ENCODE results near the gene MACROD2. TPM values are rescaled to one million over a fixed set of nuclear protein-coding genes. Genes with fewer than 3 reads are reported as not detected.

The MACROD2 gene
- polyA plus RNA-seq, 1 donor = 2.7 TPM

DNA sequence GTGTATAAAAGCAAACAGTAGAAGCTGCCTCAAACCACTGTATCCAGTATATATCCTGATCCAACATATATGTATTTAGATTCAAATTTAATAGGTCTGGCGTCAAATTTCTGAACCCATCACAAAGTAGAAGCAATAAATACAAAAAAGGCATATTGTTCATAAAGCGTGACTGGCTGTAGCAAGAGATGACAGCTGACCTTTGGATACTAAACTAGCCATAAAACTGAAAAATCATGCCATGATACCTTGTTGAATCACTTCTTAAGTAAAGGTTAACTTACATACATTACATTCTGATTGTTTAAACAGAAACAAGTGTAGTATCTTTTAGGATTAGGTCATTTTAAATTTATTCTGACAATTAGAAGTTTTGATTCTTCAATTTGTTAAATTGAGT lies 714.1 kb downstream of the MACROD2 start:
- DNase-seq (ENCODE audit: low read depth) = no peak

DNA sequence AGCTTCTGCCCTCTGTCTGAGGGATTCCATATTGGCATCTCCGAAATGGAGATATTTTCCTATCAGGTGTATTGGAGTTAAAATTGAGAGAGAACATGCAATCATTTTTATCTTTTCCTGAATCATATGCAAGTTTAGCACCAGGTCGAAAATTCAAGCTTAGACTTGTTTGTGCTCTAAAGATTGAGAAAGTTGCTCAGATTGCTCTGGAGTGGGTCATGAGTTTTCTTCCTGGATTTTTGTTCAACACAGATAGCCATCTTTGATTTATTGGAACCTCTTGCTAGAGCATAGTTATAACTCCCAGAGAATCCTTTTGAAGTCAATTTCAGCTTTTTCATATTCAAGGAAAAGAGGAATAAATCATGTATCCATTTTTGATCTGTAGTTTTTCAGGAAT lies 715.6 kb downstream of the MACROD2 start:
- DNase-seq (ENCODE audit: low read depth) = no peak

DNA sequence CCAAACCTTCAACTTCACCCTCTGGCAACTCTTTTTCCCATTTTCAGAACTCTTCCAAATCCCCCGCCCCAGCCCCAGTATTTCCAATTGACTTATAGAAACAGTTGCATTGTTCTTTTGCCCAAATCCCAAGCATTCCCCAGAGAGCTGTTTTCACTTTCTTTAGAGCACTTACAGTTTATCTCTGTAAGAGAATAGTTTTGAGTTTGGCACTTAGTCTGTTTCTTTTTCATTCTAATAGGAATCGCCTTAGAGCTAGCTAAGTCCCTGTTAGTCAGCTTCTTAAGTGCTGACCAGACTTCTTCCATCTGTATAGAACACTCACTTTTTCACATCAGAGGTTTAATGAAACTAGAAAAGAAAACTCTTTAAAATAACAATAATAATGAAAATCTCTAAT lies 716.3 kb downstream of the MACROD2 start:
- DNase-seq (ENCODE audit: low read depth) = no peak

DNA sequence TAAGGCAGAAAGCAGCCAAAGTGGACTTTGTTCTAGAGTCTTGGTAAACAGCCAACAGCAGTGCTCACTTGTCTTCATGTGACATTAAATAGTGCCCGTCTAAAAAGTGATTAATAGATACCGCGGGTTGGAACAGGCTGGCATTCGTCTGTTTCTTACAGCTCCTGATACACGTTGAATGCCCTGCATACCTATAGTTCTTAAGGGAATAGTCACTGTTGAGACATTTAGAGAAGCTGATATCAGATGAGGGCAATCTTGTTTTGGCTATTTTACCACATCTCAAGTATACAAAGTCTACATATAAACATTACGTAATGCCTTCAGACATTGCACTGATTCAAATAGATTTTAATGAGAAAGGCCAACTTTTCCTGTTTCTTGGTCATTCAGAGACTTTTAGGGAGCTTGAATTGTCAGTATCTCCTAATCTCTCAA lies 717.0 kb downstream of the MACROD2 start:
- no peak for DNase-seq (ENCODE audit: low read depth)

DNA sequence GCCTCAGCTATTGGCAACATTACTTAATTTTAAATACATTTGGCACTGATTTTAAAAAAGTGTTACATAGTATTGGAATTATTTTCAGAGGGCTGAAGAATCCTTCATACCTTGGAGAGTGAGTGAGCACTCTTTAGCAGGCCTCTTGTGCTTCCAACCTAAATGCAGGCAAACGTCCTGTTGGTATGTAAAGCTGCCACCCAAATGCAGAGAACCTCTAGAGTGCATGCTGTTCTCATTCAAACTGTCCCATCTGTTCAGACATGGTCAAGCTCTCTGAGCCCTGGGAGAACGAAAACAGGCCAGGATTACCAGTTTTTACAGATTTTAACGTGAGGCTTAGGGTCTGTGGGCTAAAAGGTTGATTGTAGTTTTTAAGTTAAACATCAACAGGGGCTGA lies 720.1 kb downstream of the MACROD2 start:
- DNase-seq (ENCODE audit: low read depth) = no peak

DNA sequence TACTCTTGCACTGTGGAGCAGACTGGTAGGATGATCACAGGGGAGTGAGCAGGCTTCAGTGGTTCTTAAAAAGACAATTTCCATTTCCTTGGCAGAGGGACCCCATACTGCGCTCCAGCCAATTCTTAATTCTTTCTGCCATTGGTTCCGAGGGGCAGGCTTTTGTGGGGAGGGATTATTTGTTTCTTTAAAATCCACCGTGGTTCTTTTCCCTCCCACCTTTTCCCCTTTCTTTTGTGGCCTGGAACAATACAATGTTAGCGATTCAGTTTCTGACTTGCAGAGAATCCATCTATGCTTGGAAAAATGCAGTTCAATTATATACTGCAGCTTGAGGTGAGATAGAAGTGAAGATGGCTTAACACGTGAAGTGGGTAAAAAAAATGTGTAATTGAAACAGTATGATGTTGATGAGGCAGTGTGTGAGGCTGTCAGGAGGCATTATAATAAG lies 721.1 kb downstream of the MACROD2 start:
- no peak for DNase-seq (ENCODE audit: low read depth)

DNA sequence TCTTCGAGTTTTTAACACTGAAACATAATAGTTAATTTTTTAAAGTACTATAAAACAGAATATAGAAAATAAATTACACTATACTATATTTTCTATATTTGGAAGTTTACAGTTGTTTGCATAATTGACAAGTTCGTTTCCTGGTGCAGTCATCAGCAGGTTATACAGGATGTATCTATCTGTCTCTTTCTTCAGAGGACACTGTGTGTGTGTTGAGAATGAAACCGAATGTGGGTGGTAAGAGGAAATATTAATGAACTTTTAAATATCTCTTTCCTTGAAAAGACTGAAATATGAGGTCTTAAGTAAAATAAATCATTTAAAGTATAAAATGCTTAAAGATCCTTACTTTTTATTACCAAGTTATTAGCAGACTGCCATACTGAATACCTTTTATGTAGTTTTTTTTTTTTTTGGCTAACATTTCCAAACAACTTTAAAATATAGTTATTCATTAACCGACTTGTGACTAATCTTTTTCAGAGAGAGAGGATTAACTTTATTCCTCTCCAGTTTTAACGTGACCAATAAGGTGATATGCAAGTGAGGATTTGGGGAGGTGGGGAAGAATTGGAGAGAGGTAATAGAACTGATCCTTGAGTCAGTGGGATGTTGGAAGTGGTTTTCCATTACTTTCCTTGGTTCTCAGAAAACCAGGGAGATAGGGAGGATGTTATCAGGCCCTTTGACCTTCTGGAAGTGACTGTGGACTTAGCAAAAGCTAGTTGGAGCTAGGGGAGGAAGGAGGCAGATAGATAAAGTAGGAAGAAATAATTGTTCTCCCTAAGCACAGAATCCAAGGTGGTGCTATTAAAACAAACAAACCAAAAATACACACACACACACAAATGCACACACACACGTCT lies 722.1 kb downstream of the MACROD2 start:
- DNase-seq (ENCODE audit: low read depth) = no peak

DNA sequence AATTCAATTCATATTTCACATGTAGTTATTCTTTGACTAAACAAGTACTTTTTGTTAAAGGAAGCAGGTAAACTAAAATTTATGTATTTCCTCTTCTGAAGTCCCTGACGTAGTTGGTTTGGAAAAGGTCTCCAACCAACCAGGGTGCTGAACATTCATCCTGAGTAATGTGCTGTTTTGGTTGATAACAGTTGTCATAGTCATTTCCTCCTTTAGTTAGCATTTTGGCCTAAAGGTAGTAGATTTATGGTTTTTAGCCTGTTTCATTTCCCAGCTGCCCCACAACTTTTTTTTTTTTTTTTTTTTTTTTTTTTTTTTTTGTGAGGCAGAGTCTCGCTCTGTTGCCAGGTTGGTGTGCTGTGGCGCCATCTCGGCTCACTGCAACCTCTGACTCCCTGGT lies 724.9 kb downstream of the MACROD2 start:
- DNase-seq (ENCODE audit: low read depth) = no peak

DNA sequence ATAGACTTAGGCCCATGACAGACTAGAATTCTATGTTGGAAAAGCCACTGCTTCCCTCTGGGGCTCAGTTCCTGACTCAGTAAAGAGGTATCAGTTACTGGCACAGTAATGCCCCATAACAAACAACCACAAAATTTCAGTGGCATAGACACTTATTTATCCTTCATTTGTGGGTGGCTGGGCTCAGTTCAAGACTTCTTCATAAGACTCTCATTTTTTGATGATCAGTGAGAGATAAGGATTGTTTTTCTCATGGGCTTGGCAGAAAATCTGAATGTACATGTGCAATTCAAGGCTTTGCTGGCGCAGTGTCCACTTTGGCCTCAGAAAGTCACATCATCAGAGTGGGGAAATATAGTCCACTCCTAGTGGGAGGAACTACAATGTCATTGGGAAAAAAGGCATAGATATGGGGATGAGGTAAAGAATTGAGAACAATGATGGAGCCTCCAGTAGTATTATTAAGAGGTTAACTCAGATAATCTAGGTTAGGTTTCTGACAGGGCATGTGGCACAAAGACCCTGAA lies 726.7 kb downstream of the MACROD2 start:
- DNase-seq (ENCODE audit: low read depth) = no peak

DNA sequence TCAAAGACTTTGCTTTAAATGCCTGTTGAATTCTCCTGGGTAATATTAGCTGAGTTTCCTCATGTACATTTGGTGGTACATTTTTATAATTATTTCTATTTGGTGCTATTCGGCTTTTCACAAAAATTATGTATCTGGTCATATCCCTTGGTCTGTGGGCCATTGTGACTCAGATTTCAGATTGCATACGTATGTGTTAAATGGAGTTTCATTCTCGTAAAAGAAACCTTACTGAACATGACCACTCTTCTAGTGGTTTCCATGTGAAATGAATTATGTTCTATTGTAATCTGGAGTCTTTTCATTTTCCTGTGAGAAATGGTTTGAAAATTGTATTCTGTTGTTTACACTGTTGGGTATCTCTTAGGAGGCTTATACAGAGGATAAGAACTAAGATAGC lies 728.3 kb downstream of the MACROD2 start:
- DNase-seq (ENCODE audit: low read depth) = no peak

DNA sequence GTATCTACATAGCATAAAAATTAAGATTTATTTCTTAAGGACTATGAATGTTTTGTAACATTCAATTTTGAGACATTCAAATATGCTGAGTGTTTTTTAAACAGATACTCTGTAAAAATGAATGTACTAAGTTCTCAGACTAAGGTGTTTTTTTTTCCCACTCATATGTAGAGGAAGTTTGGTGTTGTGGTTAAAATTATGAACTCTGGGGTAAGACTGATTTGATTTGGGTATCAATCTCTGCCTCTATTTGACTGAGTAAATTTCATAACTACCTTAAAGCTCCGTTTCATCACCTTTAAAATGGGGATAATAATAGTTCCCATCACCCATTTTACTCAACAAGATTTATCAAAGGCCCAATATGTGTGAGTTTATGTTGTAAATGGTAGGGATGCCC lies 728.7 kb downstream of the MACROD2 start:
- no peak for DNase-seq (ENCODE audit: low read depth)

DNA sequence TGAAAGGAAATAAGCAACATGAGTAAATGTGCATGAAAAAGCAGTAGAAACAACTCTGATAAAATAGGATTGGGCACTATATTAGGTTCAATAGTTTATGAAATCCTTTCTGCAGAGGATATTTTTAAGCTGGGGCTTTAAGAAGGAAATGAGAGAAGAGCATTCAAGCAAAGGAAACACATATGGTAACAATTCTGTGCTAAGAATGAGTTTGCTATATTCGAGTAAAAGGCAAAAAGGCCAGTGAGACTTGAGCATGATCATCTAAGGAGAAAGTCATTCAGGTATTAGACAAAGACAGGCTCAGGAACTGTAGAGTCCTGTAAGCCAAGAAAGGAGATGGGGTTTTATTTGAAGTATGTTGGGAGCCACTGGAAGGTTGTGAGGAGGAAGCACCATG lies 729.2 kb downstream of the MACROD2 start:
- peak; percentile 38 for DNase-seq (ENCODE audit: low read depth)

DNA sequence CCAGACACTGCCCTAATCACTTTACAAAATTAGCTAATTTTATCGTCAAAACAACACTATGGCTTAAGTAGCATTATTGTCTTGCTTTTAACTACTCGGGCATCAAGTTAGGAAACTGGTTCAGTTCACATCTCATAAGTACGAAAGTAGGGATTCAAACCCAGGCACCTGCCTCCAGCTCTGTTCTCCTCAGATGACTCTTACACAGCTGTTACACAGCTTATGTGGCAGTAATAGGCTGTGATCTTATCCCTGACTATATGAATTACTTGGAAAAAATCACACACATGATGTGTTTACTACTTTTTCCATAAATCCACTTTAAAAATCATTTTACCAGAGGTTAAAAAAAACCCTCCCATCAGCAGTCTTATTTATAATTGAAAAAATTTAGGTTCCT lies 731.3 kb downstream of the MACROD2 start:
- no peak for DNase-seq (ENCODE audit: low read depth)

DNA sequence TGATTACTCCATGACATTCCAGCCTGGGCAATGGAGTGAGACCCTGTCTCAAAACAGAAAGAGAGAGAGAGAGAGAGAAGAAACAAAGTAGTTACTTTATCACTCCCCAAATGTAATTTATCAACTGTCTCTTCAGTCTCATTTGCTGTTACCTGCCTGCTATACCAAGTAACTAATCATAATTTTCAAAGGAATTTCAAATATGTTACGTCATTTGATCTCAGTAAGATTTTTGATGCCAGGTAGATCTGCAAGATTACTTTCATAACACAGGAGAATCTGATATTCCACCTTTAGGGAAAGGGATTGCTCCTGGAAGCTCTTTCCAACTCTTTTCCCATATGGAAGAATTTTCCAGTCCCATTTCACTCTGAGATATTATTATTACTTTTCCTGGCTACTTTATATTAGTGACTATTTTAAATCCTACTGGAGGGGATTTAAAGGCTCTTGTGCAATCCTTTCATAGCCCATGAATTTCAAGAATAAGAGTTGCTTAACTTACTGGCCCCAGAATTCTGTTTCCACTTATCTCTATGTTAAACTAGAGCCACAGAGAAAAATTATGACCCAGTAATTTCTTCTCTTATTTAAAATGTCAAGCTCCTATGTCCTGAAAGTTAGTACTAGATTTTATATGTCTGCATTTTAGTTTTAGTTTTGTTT lies 732.3 kb downstream of the MACROD2 start:
- no peak for DNase-seq (ENCODE audit: low read depth)

DNA sequence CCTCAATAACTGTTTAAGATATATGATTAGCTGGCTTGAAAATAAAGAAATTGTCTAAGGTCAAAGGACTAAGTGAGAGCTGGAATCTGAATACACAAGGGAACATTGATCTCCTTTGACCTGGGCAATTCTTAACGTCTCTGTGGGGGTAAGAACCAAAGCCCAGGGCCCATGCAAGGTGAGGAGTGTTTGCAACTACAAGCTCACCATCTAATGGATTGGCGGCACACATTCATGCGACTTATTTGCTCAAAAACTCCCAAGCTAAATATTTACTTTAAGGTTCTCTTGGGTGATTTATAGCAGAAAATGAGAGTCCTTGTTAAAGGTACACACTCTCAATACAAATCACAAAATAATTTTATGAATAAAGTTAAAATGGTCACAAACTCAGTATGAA lies 734.1 kb downstream of the MACROD2 start:
- DNase-seq (ENCODE audit: low read depth) = no peak

DNA sequence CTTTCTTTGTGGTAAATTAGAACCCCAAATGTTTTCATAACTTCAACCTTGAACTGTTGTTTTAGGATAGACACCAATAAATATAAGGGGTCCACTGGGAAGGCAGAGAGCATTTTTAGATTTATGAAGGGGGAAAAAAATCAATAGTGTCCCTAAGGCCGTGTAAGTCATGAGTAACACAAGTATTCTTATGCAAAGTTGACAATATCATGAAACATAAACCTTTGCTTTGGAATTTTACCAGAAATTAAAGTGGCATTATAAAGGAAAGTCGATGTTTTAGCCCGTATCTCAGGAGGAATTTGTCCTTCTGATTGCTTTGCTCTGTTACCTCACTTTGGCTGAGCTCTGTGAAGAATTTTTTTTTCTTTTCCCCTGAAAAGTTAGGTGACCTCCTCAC lies 737.0 kb downstream of the MACROD2 start:
- DNase-seq (ENCODE audit: low read depth) = no peak

DNA sequence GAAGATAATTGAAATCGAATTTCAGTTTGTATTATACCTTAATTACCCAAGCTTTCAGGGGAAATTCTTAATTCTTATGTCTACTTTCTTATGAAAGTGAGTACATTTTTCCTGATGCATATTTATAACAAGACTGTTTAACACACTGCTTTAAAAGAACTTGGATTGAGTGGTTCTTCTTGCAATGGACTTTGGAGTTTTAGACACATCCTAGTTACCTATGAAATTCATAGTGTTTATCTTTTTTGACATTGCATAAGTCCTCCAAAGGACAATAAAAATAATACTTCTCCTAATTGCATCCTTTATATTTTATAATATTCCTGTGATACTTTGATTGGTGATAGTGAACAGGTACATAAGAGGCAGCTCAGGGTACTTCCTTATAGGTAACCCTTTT lies 737.7 kb downstream of the MACROD2 start:
- no peak for DNase-seq (ENCODE audit: low read depth)

DNA sequence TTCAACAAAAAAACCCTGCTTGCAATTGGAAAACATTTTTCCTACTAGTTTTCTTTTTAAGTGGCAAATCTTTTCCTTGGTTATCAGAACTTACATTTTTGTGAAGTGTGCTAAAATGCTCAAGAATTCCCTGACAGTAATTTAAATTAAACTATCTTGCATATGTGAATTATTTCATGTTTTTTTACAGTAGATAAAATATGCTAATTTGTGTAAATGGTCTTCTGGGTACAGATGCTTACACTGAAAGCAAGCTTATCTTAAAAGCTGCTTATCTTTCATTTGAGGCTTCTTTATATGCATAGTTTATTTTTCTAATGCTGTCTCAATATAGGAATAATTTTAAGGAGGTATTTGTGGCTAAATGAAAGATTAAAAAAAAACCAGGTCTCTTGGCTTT lies 745.1 kb downstream of the MACROD2 start:
- no peak for DNase-seq (ENCODE audit: low read depth)

DNA sequence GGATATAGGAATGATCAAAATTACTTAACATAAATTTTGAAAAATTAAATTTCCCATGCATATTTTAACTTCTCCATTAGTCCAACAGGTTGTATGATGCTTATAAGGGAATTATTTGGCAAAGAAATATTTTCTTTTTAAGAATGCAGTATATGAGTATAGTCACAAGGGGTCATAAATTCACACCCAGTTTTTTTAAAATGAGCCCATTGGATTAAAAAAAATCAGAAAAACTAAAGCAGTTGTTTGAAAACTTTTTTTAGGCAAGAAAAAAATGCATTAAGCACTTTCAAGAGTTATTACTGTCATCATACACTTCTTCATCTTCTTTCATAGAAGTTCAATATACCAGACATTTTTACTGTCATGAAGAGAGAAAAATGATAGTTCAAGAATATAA lies 746.3 kb downstream of the MACROD2 start:
- DNase-seq (ENCODE audit: low read depth) = no peak

DNA sequence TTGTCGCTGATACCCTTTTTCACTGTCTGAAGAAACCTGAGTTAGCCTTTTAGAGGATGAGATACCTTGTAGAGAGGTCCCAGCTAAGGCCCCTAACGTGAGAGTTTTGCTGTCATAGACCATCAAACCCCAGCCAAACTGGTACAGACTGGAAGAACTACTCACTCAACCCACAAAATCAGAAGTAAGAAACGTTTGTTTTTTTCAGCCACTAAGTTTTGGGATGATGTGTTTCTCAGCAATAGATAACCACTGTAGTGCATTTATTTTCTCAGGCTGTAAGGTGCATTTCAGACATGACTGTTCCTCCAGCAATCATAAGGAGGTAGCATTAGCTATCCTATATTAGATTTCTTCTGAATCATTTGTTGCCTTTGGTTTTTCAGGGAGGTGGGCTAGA lies 749.4 kb downstream of the MACROD2 start:
- no peak for DNase-seq (ENCODE audit: low read depth)

DNA sequence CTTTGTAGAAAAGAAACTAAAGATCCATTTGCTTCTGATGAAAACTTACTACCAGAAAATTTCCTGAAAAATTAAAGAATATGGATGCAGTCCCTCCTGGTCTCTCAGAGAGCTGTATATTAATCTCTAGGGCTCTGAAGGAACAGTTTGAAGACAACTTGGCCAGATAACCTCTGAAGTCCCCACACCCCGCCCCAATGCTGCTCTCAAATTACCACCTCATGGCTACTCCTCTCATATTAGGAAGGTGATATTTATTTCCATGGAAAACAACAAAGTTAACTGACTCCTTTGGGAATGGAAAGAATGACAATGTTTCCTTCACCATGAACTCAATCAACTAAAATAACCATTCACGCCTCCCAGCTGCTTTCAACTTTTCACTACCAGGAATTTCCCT lies 750.5 kb downstream of the MACROD2 start:
- no peak for DNase-seq (ENCODE audit: low read depth)

DNA sequence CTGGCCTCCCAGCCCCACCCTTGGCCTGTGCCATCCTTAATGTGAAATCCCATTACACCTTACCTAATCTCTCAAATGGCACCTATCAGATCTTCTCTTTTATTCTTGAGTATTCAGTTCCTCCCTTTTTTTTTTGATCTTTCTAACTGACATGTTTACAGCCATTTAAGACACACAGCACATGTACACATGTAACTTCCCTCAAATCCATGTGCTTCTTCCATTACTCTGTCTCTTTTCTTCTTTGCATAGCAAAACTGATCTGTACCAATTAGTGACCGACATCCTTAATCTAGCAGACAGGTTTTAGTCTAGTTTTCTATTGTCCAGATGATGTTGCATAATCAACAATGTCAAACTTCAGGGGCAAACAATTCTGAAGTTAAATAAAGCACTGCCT lies 755.9 kb downstream of the MACROD2 start:
- DNase-seq (ENCODE audit: low read depth) = no peak

DNA sequence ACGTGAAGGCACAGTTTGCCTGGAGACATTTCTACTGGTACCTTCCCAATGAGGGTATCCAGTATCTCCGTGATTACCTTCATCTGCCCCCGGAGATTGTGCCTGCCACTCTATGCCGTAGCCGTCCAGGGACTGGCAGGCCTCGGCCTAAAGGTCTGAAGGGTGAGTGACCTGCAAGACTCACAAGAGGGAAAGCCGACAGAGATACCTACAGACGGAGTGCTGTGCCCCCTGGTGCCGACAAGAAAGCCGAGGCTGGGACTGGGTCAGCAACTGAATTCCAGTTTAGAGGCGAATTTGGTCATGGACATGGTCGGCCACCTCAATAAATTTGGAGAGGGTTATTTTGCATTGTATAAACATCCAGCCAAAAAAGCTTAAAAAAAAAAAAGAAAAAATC lies 762.4 kb downstream of the MACROD2 start:
- no peak for DNase-seq (ENCODE audit: low read depth)
